IMR-90 (cell line): ENCODE data around the gene FXYD1. TPM values are rescaled to one million over a fixed set of nuclear protein-coding genes. Genes with fewer than 3 reads are reported as not detected.

Experiments
- ATAC-seq: fragments of 200-7000 bp; cut with Tn5 transposase; 2 replicates; pipeline ENCODE4 v1.9.1; 2020; ENCODE audit warnings: low read depth, mild to moderate bottlenecking, moderate library complexity
- Bru-seq: library from RNA; stranded (reverse); fragments of 400-500 nt; gene quantifications from one replicate; lab custom pipeline; 2021; lab: Mats Ljungman, UMichigan
- BruChase-seq, 2 experiments: library from RNA; stranded (reverse); fragments of 400-500 nt; gene quantifications; one replicate each; lab custom pipeline; 2021; lab: Mats Ljungman, UMichigan
- BruUV-seq: library from RNA; stranded (reverse); fragments of 400-500 nt; replicated peaks from 2 replicates; lab custom pipeline; 2021; lab: Mats Ljungman, UMichigan
- CTCF ChIA-PET: fragments of 300-600 bp; formaldehyde crosslinking; extraction: SDS; loops from one replicate; lab custom pipeline; 2021; ENCODE audit warnings: antibody characterized with exemption; lab: Yijun Ruan, JAX
- POLR2A ChIA-PET: fragments of 300-600 bp; sonication (Branson Sonifier 250); formaldehyde crosslinking; loops from one replicate; lab custom pipeline; 2022; ENCODE audit warnings: antibody characterized with exemption; ENCODE audit not compliant: unreplicated experiment; lab: Charles Lee
- DNase-seq: peaks from one replicate; pipeline ENCODE4 v3.0.0; 2013
- H2AFZ ChIP-seq: replicated peaks from 2 replicates; pipeline ENCODE3; 2013; ENCODE audit warnings: low read length, mild to moderate bottlenecking; ENCODE audit not compliant: poor library complexity
- H2AK5ac ChIP-seq: 2 replicates; pipeline ENCODE4 v1.6.1; 2013; ENCODE audit warnings: low read depth, low read length, inconsistent platforms
- H2AK9ac ChIP-seq: replicated peaks from 2 replicates; pipeline ENCODE3; 2013; ENCODE audit warnings: mild to moderate bottlenecking, low read depth, low read length, moderate library complexity; ENCODE audit not compliant: poor library complexity
- H2BK120ac ChIP-seq: 2 replicates; pipeline ENCODE4 v1.6.1; 2013; ENCODE audit warnings: low read depth, low read length, inconsistent platforms
- H2BK15ac ChIP-seq: 3 replicates; pipeline ENCODE4 v1.6.1; 2013; ENCODE audit warnings: low read depth, low read length, inconsistent platforms
- H2BK20ac ChIP-seq: 2 replicates; pipeline ENCODE4 v1.6.1; 2013; ENCODE audit warnings: low read depth, mild to moderate bottlenecking, inconsistent platforms, low read length, moderate library complexity
- H2BK5ac ChIP-seq: 2 replicates; pipeline ENCODE4 v1.6.1; 2013; ENCODE audit warnings: mild to moderate bottlenecking, low read depth, low read length, inconsistent platforms; ENCODE audit not compliant: poor library complexity, severe bottlenecking
- H3K14ac ChIP-seq: replicated peaks from 2 replicates; pipeline ENCODE4 v1.6.1; 2013; ENCODE audit warnings: low read depth, low read length, inconsistent platforms
- H3K18ac ChIP-seq: 2 replicates; pipeline ENCODE4 v1.6.1; 2013; ENCODE audit warnings: low read depth, low read length, control low read depth
- H3K23ac ChIP-seq: 2 replicates; pipeline ENCODE4 v1.6.1; 2013; ENCODE audit warnings: low read depth, low read length, inconsistent platforms
- H3K27ac ChIP-seq: 2 replicates; pipeline ENCODE4 v1.5.1; 2013; ENCODE audit warnings: mild to moderate bottlenecking, control low read depth, low read length; ENCODE audit not compliant: insufficient read depth
- H3K27me3 ChIP-seq: 2 replicates; pipeline ENCODE4 v1.6.1; 2013; ENCODE audit warnings: low read length; ENCODE audit not compliant: control insufficient read depth, insufficient read depth
- H3K36me3 ChIP-seq: 2 replicates; pipeline ENCODE4 v1.6.1; 2013; ENCODE audit warnings: low read length, mixed read lengths; ENCODE audit not compliant: control insufficient read depth, insufficient read depth
- H3K4ac ChIP-seq: 2 replicates; pipeline ENCODE4 v1.6.1; 2013; ENCODE audit warnings: low read depth, low read length, inconsistent platforms
- H3K4me1 ChIP-seq: 2 replicates; pipeline ENCODE4 v1.6.1; 2013; ENCODE audit warnings: low read length, mixed read lengths; ENCODE audit not compliant: control insufficient read depth, insufficient read depth
- H3K4me2 ChIP-seq: 2 replicates; pipeline ENCODE4 v1.6.1; 2013; ENCODE audit warnings: low read depth, mild to moderate bottlenecking, control low read depth, low read length, moderate library complexity
- H3K4me3 ChIP-seq: 2 replicates; pipeline ENCODE4 v1.5.1; 2013; ENCODE audit warnings: low read depth, mild to moderate bottlenecking, control low read depth, low read length, moderate library complexity; ENCODE audit not compliant: insufficient read depth
- H3K56ac ChIP-seq: 2 replicates; pipeline ENCODE4 v1.6.1; 2013; ENCODE audit warnings: low read length, inconsistent platforms; ENCODE audit not compliant: insufficient read depth; ENCODE audit errors: extremely low read depth
- H3K79me1 ChIP-seq, 2 experiments: 2 replicates each; pipeline ENCODE4 v1.6.1; 2013; ENCODE audit warnings: low read length in 2 of 2, inconsistent platforms in 1 of 2, low read depth in 1 of 2
- H3K9ac ChIP-seq: 2 replicates; pipeline ENCODE4 v1.6.1; 2013; ENCODE audit warnings: low read depth, low read length, control low read depth
- H3K9me1 ChIP-seq: 2 replicates; pipeline ENCODE4 v1.6.1; 2013; ENCODE audit warnings: low read length, inconsistent platforms; ENCODE audit not compliant: insufficient read depth
- H3K9me3 ChIP-seq: 2 replicates; pipeline ENCODE4 v1.6.1; 2013; ENCODE audit warnings: low read length; ENCODE audit not compliant: control insufficient read depth, insufficient read depth
- H4K20me1 ChIP-seq: 2 replicates; pipeline ENCODE4 v1.6.1; 2013; ENCODE audit warnings: low read length, inconsistent platforms; ENCODE audit not compliant: insufficient read depth
- H4K5ac ChIP-seq: 2 replicates; pipeline ENCODE4 v1.6.1; 2013; ENCODE audit warnings: mild to moderate bottlenecking, low read depth, low read length, control low read depth
- H4K8ac ChIP-seq, 2 experiments: 2 replicates each; pipeline ENCODE4 v1.6.1; 2013; ENCODE audit warnings: low read depth in 2 of 2, low read length in 2 of 2, control low read depth in 1 of 2, inconsistent platforms in 1 of 2
- H4K91ac ChIP-seq: 2 replicates; pipeline ENCODE4 v1.6.1; 2013; ENCODE audit warnings: low read depth, low read length, inconsistent platforms; ENCODE audit not compliant: insufficient read depth
- BHLHE40 ChIP-seq: fragments of 150-350 bp; IDR thresholded peaks from 2 replicates; pipeline ENCODE4 v1.6.1; 2016; ENCODE audit warnings: mild to moderate bottlenecking, low read depth, low read length
- CEBPB ChIP-seq: IDR thresholded peaks from 2 replicates; pipeline ENCODE4 v1.6.1; 2012; ENCODE audit warnings: low read depth, low read length, improper control_type of control experiment
- CHD1 ChIP-seq: IDR thresholded peaks from 2 replicates; pipeline ENCODE4 v1.6.1; 2012; ENCODE audit warnings: low read depth, low read length, improper control_type of control experiment
- FOS ChIP-seq: fragments of 150-350 bp; IDR thresholded peaks from 2 replicates; pipeline ENCODE4 v1.6.1; 2016; ENCODE audit warnings: low read depth, low read length
- MAFK ChIP-seq: IDR thresholded peaks from 2 replicates; pipeline ENCODE4 v1.6.1; 2012; ENCODE audit warnings: low read depth, low read length, improper control_type of control experiment
- MAZ ChIP-seq: IDR thresholded peaks from 2 replicates; pipeline ENCODE4 v1.6.1; 2012; ENCODE audit warnings: low read depth, mild to moderate bottlenecking, low read length, improper control_type of control experiment, moderate library complexity, borderline replicate concordance
- NFE2L2 ChIP-seq: fragments of 150-350 bp; IDR thresholded peaks from 2 replicates; pipeline ENCODE4 v1.6.1; 2016; ENCODE audit warnings: low read depth, mild to moderate bottlenecking, low read length
- POLR2A ChIP-seq: IDR thresholded peaks from 2 replicates; pipeline ENCODE4 v1.6.1; 2012; ENCODE audit warnings: mild to moderate bottlenecking, low read depth, low read length
- RAD21 ChIP-seq: IDR thresholded peaks from 2 replicates; pipeline ENCODE4 v1.6.1; 2012; ENCODE audit warnings: low read length, improper control_type of control experiment
- RFX5 ChIP-seq: IDR thresholded peaks from 2 replicates; pipeline ENCODE4 v1.8.0; 2012; ENCODE audit warnings: low read depth, mild to moderate bottlenecking, low read length, moderate library complexity
- SMC3 ChIP-seq: fragments of 150-350 bp; IDR thresholded peaks from 2 replicates; pipeline ENCODE4 v1.6.1; 2016; ENCODE audit warnings: low read depth, mild to moderate bottlenecking, antibody characterized with exemption, low read length, moderate library complexity
- WGBS, 2 experiments: methylation state at CpG; one replicate each; pipeline versions ENCODE4 v1.1.5 to v1.1.7; 2013; ENCODE audit warnings: missing lambda C conversion rate in 2 of 2; ENCODE audit not compliant: insufficient read length in 1 of 2; ENCODE audit errors: extremely low coverage in 2 of 2; 5-methylcytosine and 5-hydroxymethylcytosine counted together
- dilution Hi-C: fragments of 300-500 bp; cut with HindIII; formaldehyde crosslinking; loops from one replicate; pipeline ENCODE4 v1.14.3; 2018; ENCODE audit warnings: low sequenced_read_pairs; ENCODE audit not compliant: unreplicated experiment
- in situ Hi-C: fragments of 300-500 bp; cut with MboI; formaldehyde crosslinking; loops from 3 replicates; pipeline ENCODE4 v1.14.3; 2019; ENCODE audit warnings: low sequenced_read_pairs, inconsistent platforms, mixed read lengths
- intact Hi-C: fragments of 100-400 bp; cut with micrococcal nuclease; formaldehyde crosslinking; loops from 2 replicates; pipeline ENCODE4 v1.10.0; 2022
- long read RNA-seq: library from polyadenylated mRNA; unstranded; transcript quantifications from one replicate; pipeline ENCODE4 v2.0.0, GENCODE V29; 2021; ENCODE audit not compliant: unreplicated experiment
- polyA plus RNA-seq, 3 experiments: library from polyadenylated mRNA; depleted of rRNA; stranded (reverse); fragments of >200 nt; gene quantifications; 2 replicates each; pipeline ENCODE4 v1.2.3, GENCODE V29; 2012; ENCODE audit warnings: low replicate concordance in 1 of 3
- total RNA-seq: library from RNA; depleted of rRNA; stranded (reverse); fragments of >200 nt; gene quantifications from 2 replicates; pipeline ENCODE4 v1.2.3, GENCODE V29; 2012; rRNA removed
- TF ChIP-seq, protein P1 (sequence below): fragments of 150-350 bp; IDR thresholded peaks from 2 replicates; pipeline ENCODE4 v1.6.1; 2017; ENCODE audit warnings: mild to moderate bottlenecking, antibody characterized with exemption, low read length, low read depth
- TF ChIP-seq, protein P2 (sequence below): conservative IDR thresholded peaks from 2 replicates; pipeline ENCODE4 v1.5.1; 2012; ENCODE audit warnings: mild to moderate bottlenecking, low read depth, low read length, improper control_type of control experiment

FXYD1 gene
- total RNA-seq (0.18 TPM in 1 of 2 replicates, not detected in the other), polyA plus RNA-seq (2012; rRNA removed) (2.7 and 3.9 TPM in 2 replicates), Bru-seq, nascent RNA (percentile 30 among the genes with signal in this experiment), BruChase-seq, experiment 1, labeled RNA remaining after a 6-hour chase (percentile 4 among the genes with signal in this experiment), BruChase-seq, experiment 2, labeled RNA remaining after a 2-hour chase (percentile 20 among the genes with signal in this experiment)
- polyA plus RNA-seq (2012; cell fraction: cytosol; rRNA removed), result 1.0 and 7.5 TPM in 2 replicates
- polyA plus RNA-seq (2012; cell fraction: nucleus; rRNA removed; ENCODE audit: low replicate concordance), result 3.4 and 3.9 TPM in 2 replicates
- long read RNA-seq, partial matches to known transcripts, result 1 of 1 reads
- long read RNA-seq, other reads (novel, unspliced or antisense), result 0 of 1 reads

DNA sequence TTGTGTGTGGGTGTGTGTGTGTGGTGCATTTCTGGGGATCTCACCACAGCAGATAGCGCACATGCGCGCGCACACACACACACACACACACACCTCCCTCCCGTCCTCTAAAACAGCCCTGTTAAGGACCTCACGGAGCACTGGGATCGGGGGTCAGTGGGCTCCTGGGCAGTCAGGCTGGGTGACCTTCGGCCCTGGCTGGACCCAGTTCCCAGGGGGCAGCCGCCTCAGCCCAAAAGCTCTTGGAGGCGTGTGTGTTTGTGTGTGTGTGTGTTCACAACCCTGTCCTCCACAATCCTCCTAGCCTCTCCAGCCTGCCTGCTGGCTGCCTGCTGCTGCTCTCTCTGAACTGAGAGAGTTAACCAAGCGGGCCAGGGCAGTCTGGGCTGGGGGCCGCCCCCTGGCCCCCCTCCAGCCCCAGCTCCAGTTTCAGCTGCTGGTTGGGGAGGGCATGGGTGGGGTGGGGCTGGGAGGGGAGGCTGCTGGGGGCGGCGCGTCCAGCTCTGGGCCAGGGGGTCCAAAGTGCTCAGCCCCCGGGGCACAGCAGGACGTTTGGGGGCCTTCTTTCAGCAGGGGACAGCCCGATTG lies at the start of gene FXYD1:
TSS of gene FXYD1 (plus strand) at position 520 of the 588 bp plus-strand sequence. CDS start 1,256 bp downstream, outside the sequence.
- Histone ChIP-seq H2AK5ac (peak within 1 kb of the TSS; percentile 59), H2BK5ac (peak within 1 kb of the TSS; percentile 7), H3K14ac (peak within 1 kb of the TSS; percentile 81), H4K91ac (peak within 1 kb of the TSS; percentile 13; the same call in 1 of the 2 replicates), H3K27ac (peak within 1 kb of the TSS; percentile 17; the same call in 1 of the 2 replicates), H4K8ac (peak within 1 kb of the TSS; percentile 12 to 92; a peak in 3 of 4 replicates), H3K9me3 (no peaks in the 10 kb centered on the region), H2AFZ (peak within 1 kb of the TSS; percentile 88), H3K79me1 (no peaks in the 10 kb centered on the region), H2BK15ac (no peak within 1 kb of the TSS; the same call in 2 of the 3 replicates), H2BK120ac (peak within 1 kb of the TSS; percentile 61; the same call in 1 of the 2 replicates), H3K23ac (peak within 1 kb of the TSS; percentile 38; the same call in 1 of the 2 replicates), H3K9ac (peak within 1 kb of the TSS; percentile 24; the same call in 1 of the 2 replicates), H4K20me1 (peaks cover 3% of the 10 kb centered on the region; the same call in 1 of the 2 replicates), H3K27me3 (peaks cover 21% of the 10 kb centered on the region), H3K18ac (peak within 1 kb of the TSS; percentile 62), H2AK9ac (peak within 1 kb of the TSS; percentile 80), H2BK20ac (no peak within 1 kb of the TSS), H3K9me1 (peaks cover 3% of the 10 kb centered on the region; the same call in 1 of the 2 replicates), H3K4me2 (peak within 1 kb of the TSS; percentile 31; the same call in 1 of the 2 replicates), H4K5ac (peak within 1 kb of the TSS; percentile 58), H3K4me3 (no peak within 1 kb of the TSS), H3K56ac (no peak within 1 kb of the TSS), H3K4me1 (peaks cover 18% of the 10 kb centered on the region), H3K36me3 (no peaks in the 10 kb centered on the region), H3K4ac (peak within 1 kb of the TSS; percentile 20; the same call in 1 of the 2 replicates)
- dilution Hi-C loops (no loop called here), intact Hi-C loops (no loop called here), in situ Hi-C loops (loop anchor here (5.0 kb wide), 1 partner anchor 71 kb away; no protein-coding TSS in a partner anchor)
- no CpG with 5 or more reads among the region's 18 CpGs for whole genome bisulfite sequencing, 2 experiments
- POLR2A ChIA-PET, result no interaction called here
- no peak for DNase-seq
- ATAC-seq, result no peak
- CTCF ChIA-PET, result no interaction called here
- BruUV-seq, result no TSS peak
- TF ChIP-seq FOS (no peak), RAD21 (no peak), BHLHE40 (no peak), CHD1 (no peak), NFE2L2 (no peak), MAFK (no peak), SMC3 (no peak), RFX5 (no peak), POLR2A (no peak), MAZ (no peak), CEBPB (no peak)
- TF ChIP-seq, protein P1, sequence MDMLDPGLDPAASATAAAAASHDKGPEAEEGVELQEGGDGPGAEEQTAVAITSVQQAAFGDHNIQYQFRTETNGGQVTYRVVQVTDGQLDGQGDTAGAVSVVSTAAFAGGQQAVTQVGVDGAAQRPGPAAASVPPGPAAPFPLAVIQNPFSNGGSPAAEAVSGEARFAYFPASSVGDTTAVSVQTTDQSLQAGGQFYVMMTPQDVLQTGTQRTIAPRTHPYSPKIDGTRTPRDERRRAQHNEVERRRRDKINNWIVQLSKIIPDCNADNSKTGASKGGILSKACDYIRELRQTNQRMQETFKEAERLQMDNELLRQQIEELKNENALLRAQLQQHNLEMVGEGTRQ, result no peak
- TF ChIP-seq, protein P2, sequence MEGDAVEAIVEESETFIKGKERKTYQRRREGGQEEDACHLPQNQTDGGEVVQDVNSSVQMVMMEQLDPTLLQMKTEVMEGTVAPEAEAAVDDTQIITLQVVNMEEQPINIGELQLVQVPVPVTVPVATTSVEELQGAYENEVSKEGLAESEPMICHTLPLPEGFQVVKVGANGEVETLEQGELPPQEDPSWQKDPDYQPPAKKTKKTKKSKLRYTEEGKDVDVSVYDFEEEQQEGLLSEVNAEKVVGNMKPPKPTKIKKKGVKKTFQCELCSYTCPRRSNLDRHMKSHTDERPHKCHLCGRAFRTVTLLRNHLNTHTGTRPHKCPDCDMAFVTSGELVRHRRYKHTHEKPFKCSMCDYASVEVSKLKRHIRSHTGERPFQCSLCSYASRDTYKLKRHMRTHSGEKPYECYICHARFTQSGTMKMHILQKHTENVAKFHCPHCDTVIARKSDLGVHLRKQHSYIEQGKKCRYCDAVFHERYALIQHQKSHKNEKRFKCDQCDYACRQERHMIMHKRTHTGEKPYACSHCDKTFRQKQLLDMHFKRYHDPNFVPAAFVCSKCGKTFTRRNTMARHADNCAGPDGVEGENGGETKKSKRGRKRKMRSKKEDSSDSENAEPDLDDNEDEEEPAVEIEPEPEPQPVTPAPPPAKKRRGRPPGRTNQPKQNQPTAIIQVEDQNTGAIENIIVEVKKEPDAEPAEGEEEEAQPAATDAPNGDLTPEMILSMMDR, result no peak
